HG02938 (cell line): Measurements from ENCODE around the gene ZFC3H1.
"Not testable (repeated sequence)": the region's sequence is repeated elsewhere in the genome, so short reads cannot be mapped to it uniquely, and the experiment has no call there.

Source experiments
- ATAC-seq: cut with Tn5 transposase; IDR thresholded peaks from one replicate; pipeline ENCODE4 v1.9.1; 2021; ENCODE audit warnings: mild to moderate bottlenecking, moderate library complexity; ENCODE audit not compliant: unreplicated experiment

The ZFC3H1 gene

GRCh38 chr12:71587012-71587411 lies 76.6 kb downstream of the ZFC3H1 start:
- ATAC-seq: no peak

GRCh38 chr12:71585218-71585617 lies 78.4 kb downstream of the ZFC3H1 start:
- ATAC-seq: no peak

GRCh38 chr12:71584356-71584755 lies 79.3 kb downstream of the ZFC3H1 start:
- no peak for ATAC-seq

- ATAC-seq: no peak
These were observed 80.7 kb downstream of the ZFC3H1 start for GRCh38 chr12:71582925-71583324.

GRCh38 chr12:71581206-71581605 lies 82.4 kb downstream of the ZFC3H1 start:
- no peak for ATAC-seq

GRCh38 chr12:71578694-71579258 lies 84.9 kb downstream of the ZFC3H1 start:
- no peak for ATAC-seq

- no peak for ATAC-seq
These were observed 87.2 kb downstream of the ZFC3H1 start for GRCh38 chr12:71576496-71576895.

- not testable (repeated sequence) for ATAC-seq
These were observed 93.8 kb downstream of the ZFC3H1 start for GRCh38 chr12:71569885-71570284.

- ATAC-seq: no peak
These were observed 96.1 kb downstream of the ZFC3H1 start for GRCh38 chr12:71567537-71567936.

GRCh38 chr12:71566655-71567054 lies 97.0 kb downstream of the ZFC3H1 start:
- ATAC-seq: no peak

GRCh38 chr12:71565535-71565934 lies 98.1 kb downstream of the ZFC3H1 start:
- no peak for ATAC-seq

- ATAC-seq: no peak
These were observed 100.7 kb downstream of the ZFC3H1 start for GRCh38 chr12:71562676-71563595.
